DOHH2 (cell line): ENCODE data around the gene XRCC1.

ENCODE experiments used
- EZH2phosphoT487 ChIP-seq: fragments of 200-600 bp; sonication (generic); IDR thresholded peaks from 2 replicates; pipeline ENCODE4 v1.6.1; 2017; ENCODE audit warnings: borderline replicate concordance, mild to moderate bottlenecking, antibody characterized with exemption, low read length, moderate library complexity, mixed read lengths
- TF ChIP-seq, protein P1 (sequence below): fragments of 200-600 bp; sonication (generic); IDR thresholded peaks from one replicate; pipeline ENCODE4 v1.5.1; 2014; ENCODE audit warnings: antibody characterized with exemption, mild to moderate bottlenecking, low read depth, low read length; ENCODE audit not compliant: poor library complexity, severe bottlenecking

DNA sequence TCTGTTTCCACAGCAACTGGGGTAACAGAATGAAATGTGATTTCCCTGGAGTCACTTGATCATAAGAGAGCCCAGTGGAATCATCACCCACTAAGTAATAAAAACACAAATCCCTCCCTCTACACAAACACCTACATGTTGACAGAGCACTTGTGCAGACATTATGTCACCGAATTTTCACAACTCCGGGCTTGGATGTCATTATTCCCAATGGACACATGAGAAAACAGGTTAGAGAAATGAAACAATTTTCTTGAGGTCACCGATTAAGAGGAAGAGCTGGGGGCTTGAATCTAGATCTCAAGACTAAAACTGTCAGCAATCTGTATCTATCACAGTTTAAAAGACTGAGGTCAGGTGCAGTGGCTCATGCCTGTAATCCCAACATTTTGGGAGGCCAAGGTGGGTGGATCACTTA, 3.1 kb downstream of the XRCC1 start:
- TF ChIP-seq, protein P1, sequence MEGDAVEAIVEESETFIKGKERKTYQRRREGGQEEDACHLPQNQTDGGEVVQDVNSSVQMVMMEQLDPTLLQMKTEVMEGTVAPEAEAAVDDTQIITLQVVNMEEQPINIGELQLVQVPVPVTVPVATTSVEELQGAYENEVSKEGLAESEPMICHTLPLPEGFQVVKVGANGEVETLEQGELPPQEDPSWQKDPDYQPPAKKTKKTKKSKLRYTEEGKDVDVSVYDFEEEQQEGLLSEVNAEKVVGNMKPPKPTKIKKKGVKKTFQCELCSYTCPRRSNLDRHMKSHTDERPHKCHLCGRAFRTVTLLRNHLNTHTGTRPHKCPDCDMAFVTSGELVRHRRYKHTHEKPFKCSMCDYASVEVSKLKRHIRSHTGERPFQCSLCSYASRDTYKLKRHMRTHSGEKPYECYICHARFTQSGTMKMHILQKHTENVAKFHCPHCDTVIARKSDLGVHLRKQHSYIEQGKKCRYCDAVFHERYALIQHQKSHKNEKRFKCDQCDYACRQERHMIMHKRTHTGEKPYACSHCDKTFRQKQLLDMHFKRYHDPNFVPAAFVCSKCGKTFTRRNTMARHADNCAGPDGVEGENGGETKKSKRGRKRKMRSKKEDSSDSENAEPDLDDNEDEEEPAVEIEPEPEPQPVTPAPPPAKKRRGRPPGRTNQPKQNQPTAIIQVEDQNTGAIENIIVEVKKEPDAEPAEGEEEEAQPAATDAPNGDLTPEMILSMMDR = no peak
- TF ChIP-seq EZH2phosphoT487 = no peak
